Bone marrow (tissue), 2 donors: ENCODE data around the gene FTCD.
"Not testable (repeated sequence)": the region's sequence is repeated elsewhere in the genome, so short reads cannot be mapped to it uniquely, and the experiment has no call there.

ENCODE experiments used
- DNase-seq, 2 donors: peaks; one replicate each; lab custom pipeline; 2025; lab: John Stamatoyannopoulos, UW

FTCD gene

GRCh38 chr21:46140352-46141003, 14.9 kb downstream of the FTCD start:
- not testable (repeated sequence) for DNase-seq

- DNase-seq: no peak
These were observed 15.7 kb downstream of the FTCD start for GRCh38 chr21:46139686-46140085.

GRCh38 chr21:46138383-46138970, 16.9 kb downstream of the FTCD start:
- no peak for DNase-seq

- no peak for DNase-seq
These were observed 17.5 kb downstream of the FTCD start for GRCh38 chr21:46137908-46138307.

GRCh38 chr21:46136739-46137349, 18.5 kb downstream of the FTCD start:
- no peak for DNase-seq

- no peak for DNase-seq
These were observed 19.5 kb downstream of the FTCD start for GRCh38 chr21:46135782-46136395.

- no peak for DNase-seq
These were observed 23.3 kb downstream of the FTCD start for GRCh38 chr21:46131838-46132651.

- no peak for DNase-seq
These were observed 23.9 kb downstream of the FTCD start for GRCh38 chr21:46131588-46131837.

GRCh38 chr21:46130831-46131587, 24.4 kb downstream of the FTCD start:
- DNase-seq: no peak

- no peak for DNase-seq
These were observed 25.3 kb downstream of the FTCD start for GRCh38 chr21:46129846-46130651.

- DNase-seq: no peak
These were observed 26.3 kb downstream of the FTCD start for GRCh38 chr21:46128933-46129571.

- no peak for DNase-seq
These were observed 27.1 kb downstream of the FTCD start for GRCh38 chr21:46128106-46128932.

- DNase-seq: no peak
These were observed 27.9 kb downstream of the FTCD start for GRCh38 chr21:46127239-46128105.

- DNase-seq: no peak
These were observed 28.8 kb downstream of the FTCD start for GRCh38 chr21:46126309-46127238.

GRCh38 chr21:46125846-46126301, 29.5 kb downstream of the FTCD start:
- no peak for DNase-seq

- DNase-seq: no peak
These were observed 30.2 kb downstream of the FTCD start for GRCh38 chr21:46124926-46125845.
